GM19468 (cell line): ENCODE data around the gene SAFB.

Experiments
- ATAC-seq: cut with Tn5 transposase; IDR thresholded peaks from one replicate; pipeline ENCODE4 v1.9.1; 2021; ENCODE audit warnings: mild to moderate bottlenecking, moderate library complexity, moderate number of reproducible peaks; ENCODE audit not compliant: unreplicated experiment; ENCODE audit errors: extremely low read depth

SAFB gene

GRCh38 chr19:5624018-5624663, 1.3 kb downstream of the SAFB start:
- ATAC-seq, result no peak

- ATAC-seq, result no peak
Measured at GRCh38 chr19:5624741-5625278, 1.9 kb downstream of the SAFB start.

GRCh38 chr19:5625641-5626040, 2.8 kb downstream of the SAFB start:
- no peak for ATAC-seq

- ATAC-seq, result no peak
Measured at GRCh38 chr19:5627395-5627904, 4.6 kb downstream of the SAFB start.

GRCh38 chr19:5628461-5628860, 5.6 kb downstream of the SAFB start:
- no peak for ATAC-seq

- no peak for ATAC-seq
Measured at GRCh38 chr19:5628919-5629481, 6.1 kb downstream of the SAFB start.

GRCh38 chr19:5631567-5632240, 8.8 kb downstream of the SAFB start:
- no peak for ATAC-seq

- ATAC-seq, result no peak
Measured at GRCh38 chr19:5632241-5632612, 9.3 kb downstream of the SAFB start.

GRCh38 chr19:5632657-5633056, 9.8 kb downstream of the SAFB start:
- ATAC-seq, result no peak

GRCh38 chr19:5635427-5635826, 12.5 kb downstream of the SAFB start:
- no peak for ATAC-seq

- ATAC-seq, result no peak
Measured at GRCh38 chr19:5637971-5638370, 15.1 kb downstream of the SAFB start.

- no peak for ATAC-seq
Measured at GRCh38 chr19:5641171-5641570, 18.3 kb downstream of the SAFB start.

GRCh38 chr19:5642204-5642603, 19.3 kb downstream of the SAFB start:
- ATAC-seq, result no peak

- no peak for ATAC-seq
Measured at GRCh38 chr19:5643060-5643459, 20.2 kb downstream of the SAFB start.

- no peak for ATAC-seq
Measured at GRCh38 chr19:5644037-5644436, 21.2 kb downstream of the SAFB start.

GRCh38 chr19:5645409-5645808, 22.5 kb downstream of the SAFB start:
- no peak for ATAC-seq

- ATAC-seq, result no peak
Measured at GRCh38 chr19:5646703-5647102, 23.8 kb downstream of the SAFB start.

- ATAC-seq, result no peak
Measured at GRCh38 chr19:5648464-5648863, 25.6 kb downstream of the SAFB start.

- ATAC-seq, result no peak
Measured at GRCh38 chr19:5651361-5651760, 28.5 kb downstream of the SAFB start.

- ATAC-seq, result no peak
Measured at GRCh38 chr19:5652261-5652660, 29.4 kb downstream of the SAFB start.

- ATAC-seq, result no peak
Measured at GRCh38 chr19:5654931-5655330, 32.0 kb downstream of the SAFB start.
